Measurements from ENCODE around the gene S100A6.

The S100A6 gene

GRCh38 chr1:153568367-153569099 lies 32.7 kb upstream of the S100A6 start:
- peak overlapping the region; percentile 10 for H3K4me3 ChIP-seq (ENCODE audit: control insufficient read depth, low read depth, low read length)
- peak; percentile 86 for DNase-seq (ENCODE audit: low read depth)
- TF ChIP-seq CTCF (conservative IDR thresholded peaks at IDR 0.05; ENCODE audit: control insufficient read depth, insufficient read depth, low read depth, low read length): peak; percentile 93

- H3K4me3 ChIP-seq (ENCODE audit: control insufficient read depth, low read depth, low read length): peak overlapping the region; percentile 10
- peak; percentile 82 for DNase-seq (ENCODE audit: low read depth)
- no peak for TF ChIP-seq CTCF (conservative IDR thresholded peaks at IDR 0.05; ENCODE audit: control insufficient read depth, insufficient read depth, low read depth, low read length)
These were observed 32.0 kb upstream of the S100A6 start for GRCh38 chr1:153567621-153568366.

- DNase-seq (ENCODE audit: low read depth): peak; percentile 98
- H3K4me3 ChIP-seq (ENCODE audit: control insufficient read depth, low read depth, low read length): no peak overlapping the region
- TF ChIP-seq CTCF (conservative IDR thresholded peaks at IDR 0.05; ENCODE audit: control insufficient read depth, insufficient read depth, low read depth, low read length): no peak
These were observed 30.9 kb upstream of the S100A6 start for GRCh38 chr1:153566414-153567371.

GRCh38 chr1:153565529-153566374 lies 30.0 kb upstream of the S100A6 start, which contains the start of gene S100A2:
Gene S100A2 (minus strand): TSS chr1:153565844. CDS start chr1:153563877, 1,967 bp downstream.
- peak; percentile 96 for DNase-seq (ENCODE audit: low read depth)
- no peak for TF ChIP-seq CTCF (conservative IDR thresholded peaks at IDR 0.05; ENCODE audit: control insufficient read depth, insufficient read depth, low read depth, low read length)
- H3K4me3 ChIP-seq (ENCODE audit: control insufficient read depth, low read depth, low read length): no peak within 1 kb of the TSS

GRCh38 chr1:153563991-153564390 lies 28.2 kb upstream of the S100A6 start:
- H3K4me3 ChIP-seq (ENCODE audit: control insufficient read depth, low read depth, low read length): no peak overlapping the region
- TF ChIP-seq CTCF (conservative IDR thresholded peaks at IDR 0.05; ENCODE audit: control insufficient read depth, insufficient read depth, low read depth, low read length): no peak

More at GRCh38 chr1:153563991-153564390, 28.2 kb upstream of the S100A6 start:
- DNase-seq (ENCODE audit: low read depth): no peak

Data from fibroblast of mammary gland (primary cell).